SKM-1 (cell line): ENCODE results near the gene SLC5A12.

ENCODE experiments used
- DNase-seq: peaks from one replicate; lab custom pipeline; 2025; ENCODE audit not compliant: unreplicated experiment; lab: John Stamatoyannopoulos, UW

The SLC5A12 gene

DNA sequence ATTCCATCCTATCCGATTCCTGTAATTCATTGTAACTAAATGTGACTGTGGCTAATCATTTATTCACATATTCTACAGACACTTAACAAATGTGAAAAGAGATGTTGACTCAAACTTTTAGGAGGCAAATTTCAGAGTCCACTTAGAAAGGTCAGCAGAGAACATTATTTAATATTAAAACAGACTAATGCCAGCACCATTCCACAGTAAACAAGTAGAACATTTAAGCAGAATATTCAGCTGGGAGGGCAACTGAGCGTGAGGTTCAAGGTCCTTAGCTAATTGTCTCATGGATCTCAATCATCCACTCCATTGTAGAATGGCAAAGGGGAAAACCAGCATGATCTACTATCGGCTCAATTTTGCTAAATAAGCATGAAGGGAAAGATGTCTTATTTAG is 5.1 kb upstream of the SLC5A12 start:
- no peak for DNase-seq

DNA sequence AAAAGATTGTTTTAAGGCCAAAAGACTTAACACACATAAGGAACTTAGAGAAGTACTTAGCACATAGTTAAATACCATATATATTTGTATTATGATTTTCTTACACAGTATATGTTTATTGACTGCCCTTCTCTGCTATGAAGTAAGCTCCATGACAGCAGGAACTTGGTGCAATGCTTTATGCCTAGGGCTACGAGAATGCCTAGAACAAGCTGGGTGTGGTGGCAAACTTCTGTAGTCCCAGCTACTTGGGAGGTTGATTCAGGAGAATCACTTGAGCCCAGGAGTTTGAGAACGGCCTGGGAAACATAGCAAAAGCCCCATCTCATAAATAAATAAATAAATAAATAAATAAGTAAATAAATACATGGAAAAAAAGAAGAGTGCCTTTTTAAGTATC is 1.9 kb downstream of the SLC5A12 start:
- no peak for DNase-seq

DNA sequence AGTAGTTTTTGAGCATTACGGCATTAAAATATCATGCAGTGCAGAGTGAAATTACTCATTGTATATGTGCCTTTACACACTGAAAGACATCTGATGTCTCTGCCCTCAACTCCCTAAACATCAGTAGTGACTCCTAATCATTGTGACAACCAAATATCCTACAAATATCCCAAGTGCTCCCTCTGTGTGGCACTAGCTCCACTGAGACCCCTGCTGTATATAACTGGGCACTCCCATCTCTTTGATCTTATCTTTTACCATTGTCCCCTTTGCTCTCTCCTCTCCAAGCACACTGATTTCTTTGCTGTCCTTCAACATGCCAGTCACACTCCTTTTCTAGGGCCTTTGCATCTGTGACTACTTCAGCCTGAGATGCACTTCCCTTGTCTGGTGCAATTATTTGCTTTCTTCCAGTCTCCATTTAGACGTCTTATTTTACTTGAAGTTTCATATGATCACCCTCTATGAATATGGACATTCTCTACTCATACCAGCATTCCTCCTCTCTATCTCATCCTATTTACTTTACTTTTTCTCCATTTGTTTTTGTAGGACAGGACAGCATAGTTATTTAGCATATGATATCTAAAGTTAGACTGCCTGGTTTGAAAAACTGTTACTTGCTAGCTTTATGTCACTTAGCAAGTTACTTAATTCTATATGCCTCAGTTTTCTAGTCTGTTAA is 2.4 kb downstream of the SLC5A12 start:
- no peak for DNase-seq

DNA sequence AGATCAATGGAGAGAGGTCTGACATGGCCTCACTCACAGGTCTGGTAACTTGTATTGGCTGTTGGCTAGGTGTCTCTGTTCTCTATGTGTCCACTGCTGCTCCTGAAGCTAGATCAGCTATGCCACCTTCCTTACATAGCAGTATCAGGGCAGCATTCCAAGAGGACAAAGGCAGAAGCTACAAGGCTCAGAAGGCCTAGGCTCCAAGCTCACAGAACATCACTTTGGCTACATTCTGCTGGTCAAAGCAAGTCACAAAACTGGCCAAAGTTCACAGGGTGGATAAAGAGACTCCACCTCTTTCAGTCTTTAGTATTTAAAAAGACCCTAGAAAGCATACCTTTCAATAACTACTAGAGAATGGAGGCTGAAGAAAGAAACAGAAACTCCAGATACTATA is 4.1 kb downstream of the SLC5A12 start:
- DNase-seq = no peak

DNA sequence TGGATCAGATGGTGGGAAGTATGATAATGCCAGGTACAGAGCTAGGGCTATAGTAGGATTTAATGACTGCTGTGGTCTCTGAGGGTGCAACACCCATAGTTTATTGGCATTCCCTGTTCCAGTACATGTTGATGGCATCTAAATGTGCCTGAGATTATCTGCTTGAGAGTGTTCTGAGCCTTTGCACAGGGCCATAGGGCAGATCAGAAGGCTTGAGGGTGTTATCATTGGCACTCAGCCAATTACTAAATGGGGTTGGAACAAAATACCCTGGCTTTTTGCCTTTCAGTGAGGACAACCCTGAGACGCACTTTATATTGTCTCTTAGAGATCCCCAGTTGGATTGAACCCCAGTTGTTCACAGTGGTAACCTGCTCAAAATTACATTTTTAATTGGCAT is 6.7 kb downstream of the SLC5A12 start:
- no peak for DNase-seq

DNA sequence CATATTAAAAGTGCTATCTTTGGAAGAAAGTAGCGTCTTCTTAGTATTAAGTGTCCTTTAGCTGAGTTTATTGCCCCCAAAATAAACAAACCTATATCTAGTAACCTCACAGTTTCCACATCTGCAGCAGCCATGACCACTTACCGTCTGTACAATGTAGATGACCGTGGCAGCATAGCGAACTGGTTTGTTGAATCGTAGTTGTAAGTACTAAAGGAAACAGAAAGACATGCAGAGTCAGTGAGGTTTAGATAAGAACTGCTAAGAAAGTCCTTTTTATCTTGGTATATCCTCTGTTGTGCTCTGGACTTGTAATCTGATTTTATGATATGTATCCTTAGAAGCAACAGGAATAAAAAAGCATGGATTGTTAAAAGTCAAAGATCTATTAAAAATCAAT is 9.4 kb downstream of the SLC5A12 start:
- DNase-seq = no peak

DNA sequence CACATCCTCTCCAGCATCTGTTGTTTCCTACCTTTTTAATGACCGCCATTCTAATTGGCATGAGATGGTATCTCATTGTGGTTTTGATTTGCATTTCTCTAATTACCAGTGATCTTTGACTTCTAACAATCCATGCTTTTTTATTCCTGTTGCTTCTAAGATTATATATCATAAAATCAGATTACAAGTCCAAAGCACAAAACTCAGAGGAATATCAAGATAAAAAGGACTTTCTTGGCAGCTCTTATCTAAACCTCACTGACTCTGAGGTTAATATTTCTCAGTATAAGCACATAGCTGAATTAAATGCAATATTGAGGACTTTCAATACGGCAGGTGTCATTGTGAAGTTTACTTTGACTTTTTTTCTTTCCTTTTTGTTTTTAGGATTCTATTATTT is 11.4 kb downstream of the SLC5A12 start:
- no peak for DNase-seq

DNA sequence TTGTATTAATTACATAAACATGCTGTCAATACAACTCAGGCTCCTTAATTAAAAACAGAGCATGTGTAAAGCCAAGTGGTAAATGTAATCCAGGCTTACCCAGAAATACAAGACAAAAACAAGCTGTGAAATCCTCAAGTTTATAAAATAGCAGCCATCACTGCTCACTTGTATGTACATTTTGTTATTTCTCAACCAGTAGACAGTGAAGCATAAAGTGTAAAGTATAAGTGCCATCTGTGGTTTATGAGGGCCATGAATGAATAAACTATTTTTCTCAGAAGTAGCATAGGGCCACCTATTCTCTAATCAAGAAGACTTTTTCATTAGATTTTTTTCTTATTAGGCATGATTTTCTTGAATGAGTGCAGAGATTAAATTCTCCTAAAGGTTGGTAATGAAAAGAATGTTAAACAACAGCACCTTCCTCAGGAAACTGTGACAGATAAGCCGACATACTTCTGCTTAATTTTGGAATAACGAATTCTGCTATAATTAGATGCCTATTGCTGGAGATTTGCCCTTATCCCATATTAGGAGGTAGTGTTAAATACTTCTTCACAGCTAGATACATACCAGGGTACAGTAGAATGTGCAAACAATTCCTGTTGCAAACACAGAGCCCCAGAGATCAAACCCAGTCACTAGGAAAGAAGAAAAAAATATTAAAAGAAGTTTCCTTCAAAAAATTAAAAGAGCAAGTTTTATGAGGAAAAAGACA is 13.0 kb downstream of the SLC5A12 start:
- no peak for DNase-seq

DNA sequence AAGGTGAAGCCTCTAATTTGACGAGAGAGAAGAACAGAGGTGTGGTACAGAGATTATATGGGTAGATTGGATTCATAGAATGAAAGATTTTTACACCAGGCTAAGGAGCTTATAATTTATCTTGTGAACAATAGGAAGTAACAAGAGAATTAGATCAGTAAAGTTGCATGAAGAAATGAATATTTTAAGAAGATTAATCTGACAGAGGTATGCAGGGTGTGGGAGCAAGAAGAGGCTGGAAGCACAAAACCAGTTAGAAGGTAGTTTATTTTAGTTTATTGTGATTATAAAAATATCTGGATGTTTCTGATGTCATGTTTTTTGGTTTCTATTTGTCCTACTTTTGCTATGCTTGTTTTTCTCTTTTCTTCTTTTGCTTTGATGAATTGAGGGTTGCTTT is 15.7 kb downstream of the SLC5A12 start:
- DNase-seq = no peak

DNA sequence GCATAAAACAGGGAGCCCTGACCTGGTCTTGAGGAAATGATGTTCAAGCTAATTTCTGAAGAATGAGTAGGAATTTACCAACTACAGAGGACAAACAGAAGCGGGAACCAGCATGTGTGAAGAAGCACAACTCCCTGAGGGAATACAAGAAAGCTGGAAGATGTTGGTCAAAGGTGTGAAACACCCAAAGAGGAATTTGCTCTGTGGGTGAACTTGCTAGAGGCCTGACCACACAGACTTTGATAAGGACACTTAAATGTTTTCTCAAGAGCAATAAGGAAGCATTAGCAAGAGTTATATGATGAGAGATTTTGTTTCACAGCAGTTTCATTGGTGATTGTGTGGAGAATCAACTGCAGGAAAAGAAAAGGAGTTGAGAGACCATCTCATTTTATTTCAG is 17.6 kb downstream of the SLC5A12 start:
- no peak for DNase-seq

DNA sequence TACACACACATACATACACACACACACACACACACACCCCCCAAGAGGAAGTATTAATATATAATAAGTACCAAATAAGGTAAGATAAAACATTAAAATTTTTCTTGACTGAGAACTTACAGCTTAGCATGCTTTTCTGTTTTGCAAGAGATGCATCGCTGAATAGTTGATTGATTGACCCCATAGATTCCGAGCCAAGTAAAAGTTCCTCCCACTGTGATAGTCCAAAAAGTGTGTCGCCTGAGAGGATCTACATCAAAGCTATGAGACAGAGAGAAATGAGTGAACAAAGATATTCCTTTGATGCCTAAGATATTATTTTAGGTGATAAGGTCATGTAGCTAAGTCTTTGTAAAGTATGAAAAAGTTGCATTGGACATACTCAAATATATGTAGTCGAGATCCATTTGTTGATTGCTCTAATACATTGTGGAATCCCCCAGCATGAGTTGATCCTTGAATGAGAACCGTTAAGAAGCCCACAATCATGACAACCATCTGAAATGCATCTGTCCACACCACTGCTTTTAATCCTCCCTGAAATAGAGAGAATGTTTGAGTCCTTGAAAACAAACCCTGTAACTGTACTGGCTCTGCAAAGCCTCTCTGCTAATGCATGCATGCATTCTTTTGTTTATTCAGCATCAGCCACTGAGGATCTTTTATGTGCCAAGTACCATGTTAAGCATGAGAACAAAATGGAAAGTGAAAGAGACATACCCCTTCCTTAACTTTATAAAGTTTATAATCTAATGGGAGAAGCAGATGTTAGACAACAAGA is 18.3 kb downstream of the SLC5A12 start:
- DNase-seq = no peak

DNA sequence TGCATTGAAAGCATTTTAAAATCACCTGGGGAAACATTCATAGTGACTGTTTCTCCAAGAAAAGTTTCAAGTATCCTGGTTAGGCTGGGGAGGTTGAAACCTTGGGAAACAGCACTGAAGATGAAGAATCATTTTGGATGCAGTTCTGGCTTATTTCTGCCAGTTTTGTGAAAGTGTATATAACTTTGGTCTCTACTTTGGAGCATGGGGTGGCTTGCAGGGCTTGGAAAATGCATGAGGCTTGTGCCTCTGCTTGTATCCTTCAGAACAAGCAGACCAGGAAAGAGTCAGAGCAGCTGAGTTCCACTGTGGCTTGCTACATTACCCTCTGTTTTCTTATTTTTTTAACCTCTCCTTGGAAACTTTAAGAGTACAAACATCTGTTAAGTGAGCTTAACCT is 19.5 kb downstream of the SLC5A12 start:
- no peak for DNase-seq

DNA sequence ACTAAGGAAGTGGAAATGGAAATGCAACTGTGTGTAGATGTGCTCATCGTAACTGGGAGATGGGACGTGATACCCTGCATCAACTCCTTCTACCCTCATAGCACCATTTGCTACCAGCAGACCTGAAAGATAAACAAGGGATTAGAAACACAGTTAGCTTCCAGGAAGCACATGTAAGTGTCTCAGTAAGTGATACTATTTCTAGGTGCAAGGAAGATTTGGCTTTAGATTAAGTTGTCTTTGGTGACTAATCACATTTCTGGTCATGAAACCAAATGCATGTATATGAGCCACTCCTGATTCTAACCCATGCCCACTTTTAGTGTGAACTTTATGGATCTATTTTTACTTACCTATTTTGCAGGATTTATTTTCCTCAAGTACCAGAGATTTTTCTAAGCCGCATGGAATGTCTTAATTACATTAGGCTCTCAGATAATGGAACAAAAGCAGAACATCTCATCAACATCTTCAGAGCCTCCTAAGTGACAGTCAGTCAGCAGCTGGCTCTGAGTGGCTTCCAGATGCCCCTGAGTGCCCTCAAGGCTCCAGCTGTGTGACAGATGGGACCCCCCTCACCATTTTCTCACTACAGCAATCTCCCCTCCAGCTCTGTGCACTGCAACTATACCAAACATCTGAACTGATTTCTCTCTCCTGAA is 21.2 kb downstream of the SLC5A12 start:
- DNase-seq = no peak

DNA sequence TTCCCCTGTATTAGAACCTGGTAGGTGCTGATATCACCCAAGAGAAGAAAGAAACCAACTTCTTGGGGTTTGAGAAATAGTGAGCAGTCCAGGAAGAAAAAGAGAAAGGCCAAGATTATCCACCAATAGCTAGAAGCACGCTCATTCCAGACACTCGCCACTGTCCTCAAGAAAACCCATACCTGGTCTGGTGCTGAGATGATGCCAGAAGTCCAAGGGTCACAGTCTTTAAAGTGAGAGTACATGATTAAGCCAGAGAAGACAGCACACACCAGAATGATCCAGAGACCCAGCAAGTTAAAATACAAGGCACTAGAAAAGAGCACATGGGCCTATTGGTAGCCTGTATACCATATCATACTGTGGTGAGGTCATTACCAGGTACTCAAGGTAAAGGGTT is 23.6 kb downstream of the SLC5A12 start:
- DNase-seq = no peak

DNA sequence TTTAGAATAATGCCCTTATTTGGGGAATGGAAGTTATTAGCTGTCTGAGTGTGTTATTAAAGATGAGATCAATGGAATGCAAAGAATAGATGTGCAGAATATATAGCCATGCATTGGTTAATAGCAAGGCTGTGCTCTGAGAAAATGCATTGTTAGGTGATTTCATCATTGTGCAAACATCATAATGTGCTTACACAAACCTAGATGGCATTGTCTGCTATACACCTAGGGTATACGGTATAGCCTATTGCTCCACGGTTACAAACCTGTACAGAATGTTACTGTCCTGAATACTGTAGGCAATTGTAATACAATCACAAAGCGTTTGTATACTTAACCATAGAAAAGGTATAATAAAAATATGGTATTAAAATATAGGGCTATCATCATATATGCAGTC is 25.5 kb downstream of the SLC5A12 start:
- DNase-seq = no peak

DNA sequence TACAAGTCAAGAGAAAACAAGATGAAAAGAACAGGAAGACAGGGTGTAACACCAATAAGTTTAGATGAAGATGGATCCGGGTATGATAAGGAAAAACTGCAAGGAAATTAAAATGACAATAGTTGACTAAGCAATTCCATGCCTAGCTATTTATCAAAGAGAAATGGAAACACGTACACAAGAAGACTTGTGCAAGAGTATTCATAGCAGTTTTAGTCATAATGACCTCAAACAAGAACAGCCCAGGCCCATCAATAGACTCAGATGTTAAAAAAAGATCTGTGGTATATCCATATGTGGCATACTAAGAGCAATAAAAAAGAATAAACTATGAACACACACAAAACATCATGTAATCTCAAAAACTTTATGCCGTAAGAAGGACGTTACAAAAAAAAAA is 33.2 kb downstream of the SLC5A12 start:
- DNase-seq = no peak

DNA sequence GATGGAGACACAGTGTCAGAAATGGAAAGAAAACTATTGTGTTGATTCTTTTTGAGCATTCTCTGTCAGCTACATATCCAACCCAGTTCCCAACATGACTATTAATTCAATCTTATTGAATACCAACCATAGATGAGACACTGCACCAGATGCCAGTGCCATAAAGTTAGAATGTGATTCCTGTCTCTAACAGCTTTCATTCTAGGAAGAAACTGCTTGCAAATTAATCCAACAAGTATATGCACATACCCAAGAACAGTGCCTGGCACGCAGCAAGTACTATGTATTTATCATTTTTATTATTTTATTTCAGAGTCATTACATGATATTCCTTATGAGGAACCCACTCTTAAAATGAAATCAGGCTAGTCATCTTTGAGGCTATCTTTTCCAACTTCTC is 34.5 kb downstream of the SLC5A12 start:
- no peak for DNase-seq

DNA sequence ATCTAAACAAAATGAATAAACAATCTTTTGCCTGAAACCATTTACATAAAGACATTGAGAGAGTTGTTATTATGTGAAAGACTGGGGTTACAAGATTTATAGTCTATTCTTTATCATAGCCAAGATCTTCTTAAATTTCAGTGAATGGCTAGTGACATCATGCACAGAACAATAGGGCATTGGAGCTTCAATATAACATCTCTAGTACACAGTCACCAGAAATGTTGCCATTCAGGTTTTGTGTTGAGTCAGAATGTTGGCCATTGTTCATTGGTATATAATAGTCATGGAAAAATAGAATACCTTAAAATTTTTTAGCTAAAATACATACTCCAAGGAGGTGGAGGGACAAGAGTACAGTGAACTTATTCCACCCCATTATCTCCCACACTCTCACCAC is 44.3 kb downstream of the SLC5A12 start:
- no peak for DNase-seq

DNA sequence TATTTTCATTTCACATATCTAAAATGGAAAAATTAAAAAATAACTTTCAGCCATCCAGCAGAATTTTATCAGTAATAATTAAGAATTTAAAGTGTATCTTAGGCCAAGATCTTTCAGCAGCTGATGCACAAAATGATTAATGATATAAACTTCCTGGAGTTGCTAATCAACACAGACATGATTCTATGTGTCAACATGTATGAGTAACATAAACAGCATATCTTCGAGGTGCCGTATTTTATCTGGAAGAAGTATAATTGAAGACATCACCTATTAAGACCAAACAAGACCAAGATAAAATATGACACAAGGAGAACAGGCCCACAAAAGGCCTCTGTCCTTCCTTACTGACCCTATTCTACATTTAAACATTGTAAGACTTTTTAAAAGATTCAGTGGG is 45.2 kb downstream of the SLC5A12 start:
- no peak for DNase-seq

DNA sequence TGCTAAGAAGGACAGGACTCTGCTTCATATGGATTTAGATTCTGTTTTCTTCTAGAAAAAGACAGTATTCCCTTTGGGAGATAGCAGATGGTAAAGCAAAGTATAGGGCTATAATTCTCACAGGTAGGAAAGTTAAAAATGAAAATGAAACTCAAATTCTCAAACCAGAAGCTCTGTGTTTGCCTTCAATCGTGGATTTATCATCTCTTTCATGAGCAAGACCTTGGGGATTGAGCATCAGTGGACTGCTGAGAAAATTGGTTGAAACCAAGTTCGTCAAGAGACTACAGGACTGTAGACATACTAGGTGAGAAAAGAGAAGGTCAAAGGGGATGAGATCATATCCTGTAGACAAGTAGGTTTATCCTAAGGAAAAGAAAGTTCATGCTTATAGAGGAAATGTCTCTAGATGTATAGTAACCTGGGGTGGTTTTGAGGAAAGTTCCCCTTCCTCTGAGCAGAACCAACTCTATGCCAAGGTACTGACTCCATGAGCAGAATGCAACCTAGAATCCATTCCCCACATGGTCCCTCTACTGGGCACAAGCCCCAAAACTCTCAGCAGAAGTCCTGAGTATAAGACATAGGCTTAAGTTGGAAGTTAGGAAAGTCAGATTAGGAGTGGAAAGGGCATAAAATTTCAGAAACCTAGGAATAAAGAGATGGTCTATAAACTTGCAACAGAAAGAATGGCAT is 46.5 kb downstream of the SLC5A12 start:
- no peak for DNase-seq

DNA sequence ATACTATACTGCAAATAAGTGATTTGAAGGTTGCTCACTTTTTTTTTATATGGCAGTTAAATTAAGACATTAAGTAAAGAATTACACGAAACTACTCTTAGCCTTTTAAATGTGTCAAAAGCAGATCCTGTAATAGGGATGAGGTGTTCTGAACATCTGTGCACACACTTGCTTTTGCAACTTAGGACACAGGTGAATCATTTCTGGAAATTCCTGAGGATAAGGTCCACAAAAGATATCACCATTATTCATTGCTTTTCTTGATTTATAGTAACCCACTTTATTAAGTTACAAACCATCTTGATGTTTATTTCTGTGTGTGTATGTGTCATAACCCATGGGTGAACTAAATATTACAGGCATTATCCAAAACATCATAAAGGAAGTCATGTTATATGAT is 55.9 kb downstream of the SLC5A12 start:
- DNase-seq = no peak
